OCI-LY7 (cell line): ENCODE results near the gene WWOX. TPM values are rescaled to one million over a fixed set of nuclear protein-coding genes. Genes with fewer than 3 reads are reported as not detected.

ENCODE experiments used
- BruUV-seq: library from RNA; stranded (reverse); fragments of 400-500 nt; replicated peaks from 2 replicates; lab custom pipeline; 2021; lab: Mats Ljungman, UMichigan
- CTCF ChIA-PET: fragments of 300-600 bp; sonication (Branson Sonifier 250); formaldehyde crosslinking; loops from one replicate; lab custom pipeline; 2022; ENCODE audit warnings: antibody characterized with exemption; ENCODE audit not compliant: unreplicated experiment; lab: Charles Lee
- POLR2A ChIA-PET: fragments of 300-600 bp; sonication (Branson Sonifier 250); formaldehyde crosslinking; loops from one replicate; lab custom pipeline; 2022; ENCODE audit warnings: antibody characterized with exemption; lab: Charles Lee
- DNase-seq: peaks from one replicate; pipeline ENCODE4 v3.0.0-alpha.2; 2015; ENCODE audit warnings: low spot score
- H2AFZ ChIP-seq: fragments of 200-600 bp; sonication (generic), shearing (Covaris generic); 2 replicates; pipeline ENCODE4 v1.6.1; 2014; ENCODE audit warnings: mild to moderate bottlenecking, antibody characterized with exemption, low read length, moderate library complexity
- H3K27ac ChIP-seq: fragments of 200-600 bp; sonication (generic); 2 replicates; pipeline ENCODE4 v1.5.1; 2014; ENCODE audit warnings: mixed run types, low read depth, mild to moderate bottlenecking, moderate library complexity, low read length, inconsistent platforms; ENCODE audit not compliant: poor library complexity, severe bottlenecking
- H3K36me3 ChIP-seq: fragments of 200-600 bp; sonication (generic); 2 replicates; pipeline ENCODE4 v1.6.1; 2014; ENCODE audit warnings: mild to moderate bottlenecking, antibody characterized with exemption, low read length, moderate library complexity, mixed read lengths; ENCODE audit not compliant: insufficient read depth
- H3K4me1 ChIP-seq: fragments of 200-600 bp; sonication (generic); 2 replicates; pipeline ENCODE4 v1.5.1; 2014; ENCODE audit warnings: mild to moderate bottlenecking, low read length; ENCODE audit not compliant: insufficient read depth, poor library complexity, severe bottlenecking
- H3K4me2 ChIP-seq: fragments of 200-600 bp; sonication (generic); 2 replicates; pipeline ENCODE4 v1.6.1; 2014; ENCODE audit warnings: mild to moderate bottlenecking, low read length
- H3K4me3 ChIP-seq: fragments of 200-600 bp; sonication (generic); 2 replicates; pipeline ENCODE4 v1.5.1; 2014; ENCODE audit warnings: mild to moderate bottlenecking, low read depth, low read length; ENCODE audit not compliant: poor library complexity, severe bottlenecking
- H3K79me2 ChIP-seq: fragments of 200-600 bp; sonication (generic); 2 replicates; pipeline ENCODE4 v1.6.1; 2016; ENCODE audit warnings: low read depth, mild to moderate bottlenecking, low read length, moderate library complexity, mixed read lengths; ENCODE audit not compliant: insufficient read depth
- H3K9me2 ChIP-seq: fragments of 200-600 bp; sonication (generic); 2 replicates; pipeline ENCODE4 v1.6.1; 2016; ENCODE audit warnings: mild to moderate bottlenecking, low read length, mixed read lengths; ENCODE audit not compliant: insufficient read depth
- H3K9me3 ChIP-seq: fragments of 200-600 bp; sonication (generic); 2 replicates; pipeline ENCODE4 v1.6.1; 2014; ENCODE audit warnings: mild to moderate bottlenecking, mixed run types, low read length, mixed read lengths
- H4K20me1 ChIP-seq: fragments of 200-600 bp; sonication (generic); 2 replicates; pipeline ENCODE4 v1.6.1; 2014; ENCODE audit warnings: mild to moderate bottlenecking, antibody characterized with exemption, low read length, moderate library complexity, mixed read lengths; ENCODE audit not compliant: insufficient read depth
- EZH2phosphoT487 ChIP-seq: fragments of 200-600 bp; sonication (generic); IDR thresholded peaks from 2 replicates; pipeline ENCODE4 v1.6.1; 2018; ENCODE audit warnings: low read depth, borderline replicate concordance, mild to moderate bottlenecking, mixed run types, antibody characterized with exemption, low read length, moderate library complexity, mixed read lengths
- intact Hi-C: fragments of 100-400 bp; cut with micrococcal nuclease; formaldehyde crosslinking; loops from one replicate; pipeline ENCODE4 v1.10.0; 2022; ENCODE audit not compliant: unreplicated experiment
- total RNA-seq, 2 experiments: library from RNA; depleted of rRNA in 1 of 2; stranded (reverse); fragments of >200 nt in 1 of 2; shearing (Covaris generic) in 1 of 2; gene quantifications; 2 replicates each; pipeline ENCODE4 v1.2.3, GENCODE V29; 2014 to 2022
- TF ChIP-seq, protein P1 (sequence below): fragments of 200-600 bp; sonication (generic); conservative IDR thresholded peaks from 2 replicates; pipeline ENCODE4 v1.5.1; 2014; ENCODE audit warnings: mild to moderate bottlenecking, antibody characterized with exemption, low read length, moderate library complexity, mixed read lengths

The WWOX gene
- total RNA-seq, 2 experiments from 2014 or later = 40.2 to 47.6 TPM

DNA sequence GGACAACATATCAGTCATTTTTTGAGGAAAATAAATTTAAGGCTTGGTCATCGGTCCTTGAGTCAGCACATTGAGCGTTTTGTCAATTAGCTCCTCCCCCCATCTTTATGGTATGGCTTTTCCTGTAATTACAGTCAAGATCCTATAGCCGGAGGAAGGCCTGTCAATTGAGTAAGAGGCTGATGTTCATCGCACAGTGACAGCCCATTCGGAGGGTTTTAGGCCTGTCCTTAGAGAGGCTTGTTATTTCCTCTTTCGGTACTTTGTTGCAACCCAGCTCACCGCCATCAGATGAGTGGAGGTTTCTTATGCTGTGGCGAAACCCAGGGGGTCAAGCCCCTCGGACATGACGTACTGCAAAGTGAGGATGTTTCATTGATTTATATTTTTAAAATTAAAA lies 395.2 kb downstream of the WWOX start:
- Histone ChIP-seq H2AFZ (no peak overlapping the region), H4K20me1 (no peaks in the 10 kb centered on the region), H3K9me2 (no peaks in the 10 kb centered on the region), H3K4me2 (no peak overlapping the region), H3K4me1 (no peaks in the 10 kb centered on the region), H3K27ac (no peak overlapping the region), H3K4me3 (no peak overlapping the region), H3K9me3 (no peaks in the 10 kb centered on the region), H3K79me2 (no peaks in the 10 kb centered on the region), H3K36me3 (no peaks in the 10 kb centered on the region)
- no peak for DNase-seq
- BruUV-seq = no TSS peak
- intact Hi-C loops = no loop called here
- TF ChIP-seq, protein P1, sequence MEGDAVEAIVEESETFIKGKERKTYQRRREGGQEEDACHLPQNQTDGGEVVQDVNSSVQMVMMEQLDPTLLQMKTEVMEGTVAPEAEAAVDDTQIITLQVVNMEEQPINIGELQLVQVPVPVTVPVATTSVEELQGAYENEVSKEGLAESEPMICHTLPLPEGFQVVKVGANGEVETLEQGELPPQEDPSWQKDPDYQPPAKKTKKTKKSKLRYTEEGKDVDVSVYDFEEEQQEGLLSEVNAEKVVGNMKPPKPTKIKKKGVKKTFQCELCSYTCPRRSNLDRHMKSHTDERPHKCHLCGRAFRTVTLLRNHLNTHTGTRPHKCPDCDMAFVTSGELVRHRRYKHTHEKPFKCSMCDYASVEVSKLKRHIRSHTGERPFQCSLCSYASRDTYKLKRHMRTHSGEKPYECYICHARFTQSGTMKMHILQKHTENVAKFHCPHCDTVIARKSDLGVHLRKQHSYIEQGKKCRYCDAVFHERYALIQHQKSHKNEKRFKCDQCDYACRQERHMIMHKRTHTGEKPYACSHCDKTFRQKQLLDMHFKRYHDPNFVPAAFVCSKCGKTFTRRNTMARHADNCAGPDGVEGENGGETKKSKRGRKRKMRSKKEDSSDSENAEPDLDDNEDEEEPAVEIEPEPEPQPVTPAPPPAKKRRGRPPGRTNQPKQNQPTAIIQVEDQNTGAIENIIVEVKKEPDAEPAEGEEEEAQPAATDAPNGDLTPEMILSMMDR = no peak
- TF ChIP-seq EZH2phosphoT487 = no peak
- CTCF ChIA-PET = no interaction called here
- POLR2A ChIA-PET = no interaction called here

DNA sequence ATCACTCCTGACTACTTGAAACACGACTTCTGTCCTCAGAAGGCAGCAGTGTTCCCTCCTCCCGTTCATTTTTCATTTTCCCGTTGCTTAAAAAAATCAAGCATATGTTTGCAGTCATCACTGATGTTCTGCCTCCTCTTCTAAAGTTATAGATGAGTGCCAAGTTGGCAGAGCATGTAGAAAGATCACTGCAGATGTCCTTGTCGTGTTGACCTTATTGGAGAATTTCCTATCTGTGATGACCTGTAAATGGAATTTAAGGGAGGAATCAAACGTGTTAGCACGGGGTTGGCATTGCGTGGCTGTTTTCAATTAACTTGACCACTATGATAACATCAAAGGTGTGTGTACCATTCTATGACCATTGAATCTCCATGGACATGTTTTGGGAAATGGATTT lies 396.7 kb downstream of the WWOX start:
- ChIA-PET POLR2A (no interaction called here), CTCF (no interaction called here)
- H3K27ac ChIP-seq = no peak overlapping the region
- TF ChIP-seq EZH2phosphoT487 = no peak
- TF ChIP-seq, protein P1 = no peak
- BruUV-seq = no TSS peak
- H3K36me3 ChIP-seq = no peaks in the 10 kb centered on the region
- no peak for DNase-seq
- no peaks in the 10 kb centered on the region for H3K79me2 ChIP-seq
- H3K4me2 ChIP-seq = no peak overlapping the region
- no peaks in the 10 kb centered on the region for H3K9me3 ChIP-seq
- H3K4me3 ChIP-seq = no peak overlapping the region
- intact Hi-C loops = no loop called here
- no peaks in the 10 kb centered on the region for H3K4me1 ChIP-seq
- H3K9me2 ChIP-seq = no peaks in the 10 kb centered on the region
- H4K20me1 ChIP-seq = no peaks in the 10 kb centered on the region
- no peak overlapping the region for H2AFZ ChIP-seq

DNA sequence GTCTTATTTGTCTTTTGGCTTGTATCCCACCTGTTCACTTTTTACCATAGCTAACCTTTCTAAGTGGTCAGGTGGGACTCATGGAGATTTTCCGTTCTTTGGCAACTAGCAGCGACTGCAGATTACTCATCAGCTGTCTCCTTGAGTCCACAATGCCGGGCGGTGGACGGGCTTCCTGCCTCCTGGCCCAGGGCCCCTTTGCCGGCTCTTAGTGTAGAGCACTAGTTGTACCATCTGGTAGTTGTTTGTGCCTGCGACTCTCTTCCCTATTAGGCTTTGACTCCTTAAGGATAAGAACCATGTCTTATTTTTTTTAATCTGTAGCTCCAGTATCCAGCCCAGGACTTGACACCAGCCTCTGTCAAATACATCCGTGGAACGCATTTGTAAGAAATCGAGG lies 399.9 kb downstream of the WWOX start:
- H3K27ac ChIP-seq = no peak overlapping the region
- H3K9me2 ChIP-seq = no peaks in the 10 kb centered on the region
- no peaks in the 10 kb centered on the region for H3K4me1 ChIP-seq
- no peak overlapping the region for H3K4me3 ChIP-seq
- no TSS peak for BruUV-seq
- no peaks in the 10 kb centered on the region for H3K79me2 ChIP-seq
- CTCF ChIA-PET = no interaction called here
- no peak overlapping the region for H3K4me2 ChIP-seq
- no peak for DNase-seq
- H4K20me1 ChIP-seq = no peaks in the 10 kb centered on the region
- H3K36me3 ChIP-seq = no peaks in the 10 kb centered on the region
- no peaks in the 10 kb centered on the region for H3K9me3 ChIP-seq
- intact Hi-C loops = no loop called here
- TF ChIP-seq, protein P1 = no peak
- no peak for TF ChIP-seq EZH2phosphoT487
- POLR2A ChIA-PET = interaction anchor here (0.5 to 0.7 kb wide), 3 partner anchors 519 to 902 kb away, joined by 3 read pairs; no protein-coding TSS in a partner anchor
- no peak overlapping the region for H2AFZ ChIP-seq
